MCF 10A (cell line): ENCODE data around the gene TBX5. TPM values are rescaled to one million over a fixed set of nuclear protein-coding genes. Genes with fewer than 3 reads are reported as not detected.

ENCODE experiments used
- BruUV-seq: library from RNA; stranded (reverse); fragments of 400-500 nt; replicated peaks from 2 replicates; lab custom pipeline; 2021; lab: Mats Ljungman, UMichigan
- CTCF ChIA-PET: fragments of 300-600 bp; sonication (Branson Sonifier 250); formaldehyde crosslinking; extraction: SDS; loops from one replicate; lab custom pipeline; 2021; ENCODE audit warnings: antibody characterized with exemption, inconsistent platforms; lab: Yijun Ruan, JAX
- POLR2A ChIA-PET: fragments of 300-600, 350-650 bp; sonication (Branson Sonifier 250); formaldehyde crosslinking; extraction: SDS; loops from one replicate; lab custom pipeline; 2020; ENCODE audit warnings: antibody characterized with exemption, inconsistent platforms; lab: Yijun Ruan, JAX
- DNase-seq: peaks from one replicate; pipeline ENCODE4 v3.0.0-alpha.2; 2018; ENCODE audit not compliant: unreplicated experiment
- H3K27ac Mint-ChIP-seq: one replicate; pipeline ENCODE4 v1.8.0; 2022; ENCODE audit warnings: mild to moderate bottlenecking, low read depth, mixed read lengths; ENCODE audit not compliant: unreplicated experiment
- H3K27me3 Mint-ChIP-seq: one replicate; pipeline ENCODE4 v1.8.0; 2022; ENCODE audit warnings: mixed read lengths; ENCODE audit not compliant: insufficient read depth, unreplicated experiment
- H3K36me3 Mint-ChIP-seq: one replicate; pipeline ENCODE4 v1.8.0; 2022; ENCODE audit warnings: mild to moderate bottlenecking, moderate library complexity, mixed read lengths; ENCODE audit not compliant: insufficient read depth, unreplicated experiment
- H3K4me1 Mint-ChIP-seq: one replicate; pipeline ENCODE4 v1.8.0; 2022; ENCODE audit warnings: mixed read lengths; ENCODE audit not compliant: insufficient read depth, unreplicated experiment
- H3K4me3 Mint-ChIP-seq: one replicate; pipeline ENCODE4 v1.8.0; 2022; ENCODE audit warnings: mild to moderate bottlenecking, moderate library complexity, mixed read lengths; ENCODE audit not compliant: unreplicated experiment
- H3K9me3 Mint-ChIP-seq: one replicate; pipeline ENCODE4 v1.8.0; 2022; ENCODE audit warnings: mixed read lengths; ENCODE audit not compliant: unreplicated experiment
- intact Hi-C: fragments of 100-400 bp; cut with micrococcal nuclease; formaldehyde crosslinking; loops from 2 replicates; pipeline ENCODE4 v1.14.1; 2022
- total RNA-seq: library from RNA; stranded (reverse); gene quantifications from 2 replicates; pipeline ENCODE4 v1.2.3, GENCODE V29; 2022
- TF ChIP-seq, protein P1 (sequence below): fragments of 200-600 bp; IDR thresholded peaks from one replicate; pipeline ENCODE4 v1.8.0; 2022; ENCODE audit warnings: antibody characterized with exemption, mild to moderate bottlenecking; ENCODE audit not compliant: unreplicated experiment

Gene TBX5
- total RNA-seq, 1 experiment from 2014 or later: not detected

DNA sequence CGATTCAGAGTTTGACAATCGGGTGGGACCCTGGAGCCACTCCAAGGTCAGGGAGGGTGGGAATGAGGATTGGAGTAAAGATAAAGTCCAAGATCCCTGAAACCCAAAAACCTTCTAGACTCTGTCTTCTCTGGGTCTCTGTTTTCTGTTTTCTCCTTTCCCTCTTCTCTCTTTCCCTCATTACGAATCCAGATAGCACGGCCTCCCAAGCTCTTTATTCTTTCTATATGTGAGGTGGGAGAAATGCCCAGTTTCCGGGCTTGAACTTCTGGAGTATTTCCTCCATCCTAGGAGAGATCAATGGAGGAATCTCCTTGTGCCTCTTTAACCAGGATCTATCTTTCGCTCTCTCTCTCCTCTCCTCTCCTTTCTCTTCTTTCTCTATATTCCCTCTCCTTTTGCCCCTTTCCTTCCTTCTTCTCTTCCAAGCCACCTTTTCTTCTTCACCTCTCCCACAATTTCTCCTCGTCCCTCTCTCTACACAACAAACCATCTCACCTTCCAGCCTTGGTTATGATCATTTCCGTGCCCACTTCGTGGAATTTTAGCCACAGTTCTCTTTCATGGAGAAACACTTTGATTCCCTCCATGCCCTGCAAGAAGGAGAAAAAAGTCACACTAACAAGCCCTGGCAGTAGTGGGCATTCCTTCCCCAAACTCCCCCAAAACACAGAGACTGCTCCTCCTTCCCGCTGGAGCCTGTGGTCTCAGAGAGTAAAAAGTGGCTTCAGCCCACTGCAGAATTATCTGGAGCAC, 4.4 kb downstream of the TBX5 start:
- no peak for DNase-seq
- BruUV-seq: no TSS peak
- Mint-ChIP-seq H3K36me3 (no peaks in the 10 kb centered on the region), H3K4me1 (no peaks in the 10 kb centered on the region), H3K9me3 (peaks cover 7% of the 10 kb centered on the region), H3K27ac (no peak overlapping the region), H3K27me3 (peaks cover 52% of the 10 kb centered on the region), H3K4me3 (no peak overlapping the region)
- TF ChIP-seq, protein P1, sequence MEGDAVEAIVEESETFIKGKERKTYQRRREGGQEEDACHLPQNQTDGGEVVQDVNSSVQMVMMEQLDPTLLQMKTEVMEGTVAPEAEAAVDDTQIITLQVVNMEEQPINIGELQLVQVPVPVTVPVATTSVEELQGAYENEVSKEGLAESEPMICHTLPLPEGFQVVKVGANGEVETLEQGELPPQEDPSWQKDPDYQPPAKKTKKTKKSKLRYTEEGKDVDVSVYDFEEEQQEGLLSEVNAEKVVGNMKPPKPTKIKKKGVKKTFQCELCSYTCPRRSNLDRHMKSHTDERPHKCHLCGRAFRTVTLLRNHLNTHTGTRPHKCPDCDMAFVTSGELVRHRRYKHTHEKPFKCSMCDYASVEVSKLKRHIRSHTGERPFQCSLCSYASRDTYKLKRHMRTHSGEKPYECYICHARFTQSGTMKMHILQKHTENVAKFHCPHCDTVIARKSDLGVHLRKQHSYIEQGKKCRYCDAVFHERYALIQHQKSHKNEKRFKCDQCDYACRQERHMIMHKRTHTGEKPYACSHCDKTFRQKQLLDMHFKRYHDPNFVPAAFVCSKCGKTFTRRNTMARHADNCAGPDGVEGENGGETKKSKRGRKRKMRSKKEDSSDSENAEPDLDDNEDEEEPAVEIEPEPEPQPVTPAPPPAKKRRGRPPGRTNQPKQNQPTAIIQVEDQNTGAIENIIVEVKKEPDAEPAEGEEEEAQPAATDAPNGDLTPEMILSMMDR: no peak
- intact Hi-C loops: no loop called here
- POLR2A ChIA-PET: no interaction called here
- CTCF ChIA-PET: no interaction called here

DNA sequence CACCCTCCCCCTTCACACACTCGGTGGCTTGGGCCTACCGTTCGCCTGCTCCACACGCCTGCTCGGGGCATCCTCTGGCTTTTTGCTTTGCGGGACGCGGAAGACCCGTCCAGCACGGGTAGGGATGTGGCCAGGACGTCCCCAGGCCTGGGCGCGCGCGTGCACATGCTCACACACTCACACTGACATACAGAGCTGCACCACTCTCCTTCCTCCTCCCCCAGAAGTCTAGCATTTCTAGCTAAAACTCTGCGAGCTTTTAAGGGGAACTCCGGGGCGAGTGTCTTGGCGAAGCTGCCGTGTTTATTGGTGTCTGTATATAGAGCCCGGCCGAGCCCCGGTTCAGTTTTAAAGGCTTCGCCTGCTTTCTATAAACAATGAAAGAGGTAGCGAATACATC, 5.0 kb downstream of the TBX5 start:
- no TSS peak for BruUV-seq
- H3K4me3 Mint-ChIP-seq: no peak overlapping the region
- no peak for DNase-seq
- H3K9me3 Mint-ChIP-seq: peaks cover 7% of the 10 kb centered on the region
- ChIA-PET POLR2A (no interaction called here), CTCF (no interaction called here)
- H3K27ac Mint-ChIP-seq: no peak overlapping the region
- intact Hi-C loops: no loop called here
- TF ChIP-seq, protein P1: no peak
- no peaks in the 10 kb centered on the region for H3K4me1 Mint-ChIP-seq
- peaks cover 47% of the 10 kb centered on the region for H3K27me3 Mint-ChIP-seq
- H3K36me3 Mint-ChIP-seq: no peaks in the 10 kb centered on the region

DNA sequence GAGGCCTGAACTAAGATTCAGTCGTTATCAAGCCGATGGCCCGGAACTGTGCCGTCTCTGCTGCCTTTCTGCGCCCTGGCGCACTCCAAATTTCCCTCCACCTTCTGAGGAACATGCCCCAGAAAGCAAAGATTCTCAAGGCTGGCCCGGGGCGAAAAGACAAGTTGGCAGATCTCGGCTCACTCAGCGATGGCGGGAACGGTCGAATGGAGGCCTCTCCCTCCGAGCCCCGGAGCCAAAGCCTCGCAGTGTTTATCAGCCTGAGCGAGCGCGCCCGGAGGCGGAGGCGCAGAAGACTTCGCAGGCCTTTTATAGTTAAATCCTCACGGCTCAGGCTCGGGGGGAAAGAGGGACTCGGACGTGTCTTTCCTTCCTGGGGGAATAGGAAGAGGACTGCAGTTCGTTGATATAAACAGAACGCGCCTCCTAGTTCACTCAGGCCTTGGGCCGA, 5.6 kb downstream of the TBX5 start:
- peaks cover 47% of the 10 kb centered on the region for H3K27me3 Mint-ChIP-seq
- ChIA-PET POLR2A (no interaction called here), CTCF (no interaction called here)
- no peak overlapping the region for H3K4me3 Mint-ChIP-seq
- BruUV-seq: no TSS peak
- no peak overlapping the region for H3K27ac Mint-ChIP-seq
- no peaks in the 10 kb centered on the region for H3K36me3 Mint-ChIP-seq
- no peak for DNase-seq
- intact Hi-C loops: no loop called here
- H3K9me3 Mint-ChIP-seq: peaks cover 7% of the 10 kb centered on the region
- TF ChIP-seq, protein P1: no peak
- H3K4me1 Mint-ChIP-seq: no peaks in the 10 kb centered on the region

DNA sequence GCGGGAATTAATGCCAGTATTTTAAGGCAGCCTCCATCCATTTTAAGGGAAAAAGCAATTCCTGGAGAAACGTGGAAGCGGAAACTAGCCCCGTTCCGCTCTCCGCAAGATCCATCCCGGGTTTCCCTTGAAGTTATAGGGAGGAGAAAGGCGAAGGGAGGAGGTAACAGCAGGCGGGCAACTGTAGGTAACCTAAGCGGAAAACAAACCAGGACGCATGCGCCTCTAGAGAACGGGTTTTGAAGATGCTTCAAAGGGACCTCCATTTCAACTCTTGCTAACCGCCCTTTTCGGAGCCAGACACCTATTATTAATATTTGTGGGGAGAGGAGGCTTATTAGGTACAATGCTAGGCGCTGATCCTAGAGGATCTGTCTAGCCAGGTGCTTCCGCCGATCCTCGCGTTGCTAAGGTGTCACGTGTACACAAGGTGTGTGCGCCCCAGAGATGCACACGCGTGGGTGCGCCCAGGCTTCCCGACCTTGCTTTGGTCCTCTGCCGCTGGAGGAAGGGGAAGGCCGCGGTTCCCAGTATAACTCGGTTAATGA, 6.2 kb downstream of the TBX5 start:
- H3K27me3 Mint-ChIP-seq: peaks cover 51% of the 10 kb centered on the region
- BruUV-seq: no TSS peak
- H3K4me3 Mint-ChIP-seq: no peak overlapping the region
- no peaks in the 10 kb centered on the region for H3K4me1 Mint-ChIP-seq
- H3K27ac Mint-ChIP-seq: no peak overlapping the region
- H3K9me3 Mint-ChIP-seq: peaks cover 7% of the 10 kb centered on the region
- no peaks in the 10 kb centered on the region for H3K36me3 Mint-ChIP-seq
- intact Hi-C loops: no loop called here
- DNase-seq: no peak
- POLR2A ChIA-PET: no interaction called here
- CTCF ChIA-PET: interaction anchor here (0.9 kb wide), 1 partner anchor 93 kb away, joined by 3 read pairs; no protein-coding TSS in a partner anchor
- TF ChIP-seq, protein P1: no peak
